ENCODE results near the gene SMCO4. TPM values are rescaled to one million over a fixed set of nuclear protein-coding genes. Genes with fewer than 3 reads are reported as not detected.
A peak's percentile ranks its signal among the peaks of the same experiment; 100 is the strongest.

SMCO4 gene
- total RNA-seq (2021), result 19.6 and 23.0 TPM in 2 replicates
- Bru-seq, nascent RNA, result percentile 56 among the genes with signal in this experiment
- percentile 49 among the genes with signal in this experiment for BruChase-seq, experiment 1, labeled RNA remaining after a 2-hour chase
- BruChase-seq, experiment 2, labeled RNA remaining after a 6-hour chase, result percentile 40 among the genes with signal in this experiment
- long read RNA-seq, transcript SMCO4-201 (3 exons, 1,104 nt), result major isoform, 30 of 42 reads
- long read RNA-seq, partial matches to known transcripts, result 0 of 42 reads
- long read RNA-seq, other reads (novel, unspliced or antisense), result 12 of 42 reads

- H3K36me3 ChIP-seq (ENCODE audit: low read depth), result no peaks in the 10 kb centered on the region
- H3K27ac ChIP-seq, result no peak within 1 kb of the TSS
- TF ChIP-seq EZH2 (IDR thresholded peaks at IDR 0.05; ENCODE audit: low read depth), result no peak
- peak; percentile 70 for TF ChIP-seq CTCF (conservative IDR thresholded peaks at IDR 0.05)
- H3K9me3 ChIP-seq (ENCODE audit: insufficient read depth, low read depth), result no peaks in the 10 kb centered on the region
- H4K20me1 ChIP-seq (ENCODE audit: insufficient read depth), result no peaks in the 10 kb centered on the region
- ChIA-PET POLR2A (ENCODE audit: unreplicated experiment) (no interaction called here), CTCF (no interaction called here)
- peaks cover 15% of the 10 kb centered on the region for H3K4me1 ChIP-seq (replicated peaks; ENCODE audit: insufficient read depth)
- H3K79me2 ChIP-seq (ENCODE audit: low read depth), result no peaks in the 10 kb centered on the region
- H3K27me3 ChIP-seq (ENCODE audit: insufficient read depth, low read depth), result no peaks in the 10 kb centered on the region
- peak; percentile 68 to 78 for DNase-seq
- H2AFZ ChIP-seq, result peak within 1 kb of the TSS; percentile 98
- H3K9me2 ChIP-seq (ENCODE audit: insufficient read depth), result no peaks in the 10 kb centered on the region
- no TSS peak for BruUV-seq (replicated peaks)
- intact Hi-C loops (cut with micrococcal nuclease; ENCODE audit: unreplicated experiment), result loop anchor here (2.0 to 10.0 kb wide), 3 partner anchors 109 to 599 kb away; partner anchors contain the start of gene DEUP1
- H3K4me2 ChIP-seq, result peak within 1 kb of the TSS; percentile 98
- peak within 1 kb of the TSS; percentile 81 for H3K4me3 ChIP-seq
- H3F3A ChIP-seq (ENCODE audit: insufficient read depth, low read depth), result peaks cover 17% of the 10 kb centered on the region
These were observed at the start of gene SMCO4 for GRCh38 chr11:93543292-93543977. TSS of gene SMCO4 (minus strand) at chr11:93543391. CDS start at chr11:93479189, 64,202 bp downstream.

- H3F3A ChIP-seq (ENCODE audit: insufficient read depth, low read depth), result no peaks in the 10 kb centered on the region
- BruUV-seq (replicated peaks), result no TSS peak
- H3K27ac ChIP-seq, result no peak overlapping the region
- H3K36me3 ChIP-seq (ENCODE audit: low read depth), result no peaks in the 10 kb centered on the region
- no peaks in the 10 kb centered on the region for H3K79me2 ChIP-seq (ENCODE audit: low read depth)
- no peak for TF ChIP-seq CTCF (conservative IDR thresholded peaks at IDR 0.05)
- TF ChIP-seq EZH2 (IDR thresholded peaks at IDR 0.05; ENCODE audit: low read depth), result no peak
- intact Hi-C loops (cut with micrococcal nuclease; ENCODE audit: unreplicated experiment), result no loop called here
- ChIA-PET CTCF (interaction anchor here (0.7 kb wide), 1 partner anchor 869 kb away, joined by 10 read pairs; no protein-coding TSS in a partner anchor), POLR2A (ENCODE audit: unreplicated experiment) (no interaction called here)
- no peak for DNase-seq
- H2AFZ ChIP-seq, result no peak overlapping the region
- H3K4me1 ChIP-seq (replicated peaks; ENCODE audit: insufficient read depth), result no peaks in the 10 kb centered on the region
- H4K20me1 ChIP-seq (ENCODE audit: insufficient read depth), result no peaks in the 10 kb centered on the region
- no peaks in the 10 kb centered on the region for H3K9me2 ChIP-seq (ENCODE audit: insufficient read depth)
- H3K4me3 ChIP-seq, result no peak overlapping the region
- no peaks in the 10 kb centered on the region for H3K27me3 ChIP-seq (ENCODE audit: insufficient read depth, low read depth)
- no peaks in the 10 kb centered on the region for H3K9me3 ChIP-seq (ENCODE audit: insufficient read depth, low read depth)
- no peak overlapping the region for H3K4me2 ChIP-seq
These were observed 48.2 kb upstream of the SMCO4 start for GRCh38 chr11:93591247-93591898.

- no TSS peak for BruUV-seq (replicated peaks)
- H3K4me3 ChIP-seq, result no peak overlapping the region
- no peaks in the 10 kb centered on the region for H3K9me2 ChIP-seq (ENCODE audit: insufficient read depth)
- intact Hi-C loops (cut with micrococcal nuclease; ENCODE audit: unreplicated experiment), result no loop called here
- no peaks in the 10 kb centered on the region for H4K20me1 ChIP-seq (ENCODE audit: insufficient read depth)
- no peaks in the 10 kb centered on the region for H3K27me3 ChIP-seq (ENCODE audit: insufficient read depth, low read depth)
- H2AFZ ChIP-seq, result no peak overlapping the region
- no peaks in the 10 kb centered on the region for H3K9me3 ChIP-seq (ENCODE audit: insufficient read depth, low read depth)
- H3K79me2 ChIP-seq (ENCODE audit: low read depth), result no peaks in the 10 kb centered on the region
- no peaks in the 10 kb centered on the region for H3K36me3 ChIP-seq (ENCODE audit: low read depth)
- CTCF ChIA-PET, result no interaction called here
- H3F3A ChIP-seq (ENCODE audit: insufficient read depth, low read depth), result no peaks in the 10 kb centered on the region
- no peaks in the 10 kb centered on the region for H3K4me1 ChIP-seq (replicated peaks; ENCODE audit: insufficient read depth)
- TF ChIP-seq EZH2 (IDR thresholded peaks at IDR 0.05; ENCODE audit: low read depth), result no peak
- no peak for TF ChIP-seq CTCF (conservative IDR thresholded peaks at IDR 0.05)
- DNase-seq, result no peak
- H3K4me2 ChIP-seq, result no peak overlapping the region
- POLR2A ChIA-PET (ENCODE audit: unreplicated experiment), result no interaction called here
- H3K27ac ChIP-seq, result no peak overlapping the region
These were observed 46.2 kb upstream of the SMCO4 start for GRCh38 chr11:93589347-93589746.
